ENCODE data around the gene HMGCS1. TPM values are rescaled to one million over a fixed set of nuclear protein-coding genes. Genes with fewer than 3 reads are reported as not detected.
A peak's percentile ranks its signal among the peaks of the same experiment; 100 is the strongest.

HMGCS1 gene
- total and polyA plus RNA-seq, 2 of the 13 experiments (the other 11 are each of a cell fraction or from before 2014, with no cell fraction given): 56.8 to 318 TPM

DNA sequence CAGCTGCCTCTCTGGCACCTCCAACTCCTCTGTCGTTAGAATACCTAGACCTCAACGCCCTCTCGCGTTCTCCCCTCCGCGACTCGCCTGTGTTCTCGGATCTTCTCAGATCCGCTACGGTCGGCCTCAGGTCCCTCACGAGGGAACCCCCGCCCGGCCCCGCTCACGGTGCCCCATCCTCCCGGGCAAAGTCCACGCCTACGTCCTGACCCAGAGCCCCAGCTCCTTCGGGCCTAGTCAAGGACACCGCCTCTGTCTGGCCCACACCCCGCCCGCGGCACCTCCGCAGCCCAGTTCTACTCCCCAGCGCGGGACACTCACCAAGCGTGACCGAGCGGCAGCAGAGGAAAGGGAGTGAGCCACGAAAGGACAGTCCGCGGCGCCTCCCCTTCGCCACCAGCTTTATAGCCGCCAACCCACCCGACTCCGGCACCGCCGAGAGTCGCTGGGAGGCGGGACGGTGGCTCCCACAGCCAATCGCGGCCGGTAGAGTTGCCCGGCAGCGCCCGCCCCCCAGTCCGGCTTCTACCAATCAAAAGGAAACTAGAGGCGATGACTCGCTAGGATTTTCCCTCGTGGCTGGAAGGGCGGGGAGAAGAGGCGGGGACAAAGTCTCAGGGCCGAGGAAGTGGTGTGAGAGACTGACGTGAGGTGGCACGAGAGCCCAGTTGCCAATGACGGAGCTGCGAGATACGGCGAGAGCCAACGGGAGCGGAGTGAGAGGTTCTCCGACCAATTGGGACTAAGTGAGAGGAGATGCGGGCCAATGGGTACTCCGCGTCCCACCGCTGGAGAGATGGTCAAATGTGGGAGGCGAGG lies at the start of gene HMGCS1 (continued):
- TF ChIP-seq, protein P1, sequence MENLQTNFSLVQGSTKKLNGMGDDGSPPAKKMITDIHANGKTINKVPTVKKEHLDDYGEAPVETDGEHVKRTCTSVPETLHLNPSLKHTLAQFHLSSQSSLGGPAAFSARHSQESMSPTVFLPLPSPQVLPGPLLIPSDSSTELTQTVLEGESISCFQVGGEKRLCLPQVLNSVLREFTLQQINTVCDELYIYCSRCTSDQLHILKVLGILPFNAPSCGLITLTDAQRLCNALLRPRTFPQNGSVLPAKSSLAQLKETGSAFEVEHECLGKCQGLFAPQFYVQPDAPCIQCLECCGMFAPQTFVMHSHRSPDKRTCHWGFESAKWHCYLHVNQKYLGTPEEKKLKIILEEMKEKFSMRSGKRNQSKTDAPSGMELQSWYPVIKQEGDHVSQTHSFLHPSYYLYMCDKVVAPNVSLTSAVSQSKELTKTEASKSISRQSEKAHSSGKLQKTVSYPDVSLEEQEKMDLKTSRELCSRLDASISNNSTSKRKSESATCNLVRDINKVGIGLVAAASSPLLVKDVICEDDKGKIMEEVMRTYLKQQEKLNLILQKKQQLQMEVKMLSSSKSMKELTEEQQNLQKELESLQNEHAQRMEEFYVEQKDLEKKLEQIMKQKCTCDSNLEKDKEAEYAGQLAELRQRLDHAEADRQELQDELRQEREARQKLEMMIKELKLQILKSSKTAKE (CRISPR knock-in tag; IDR thresholded peaks at IDR 0.05; ENCODE audit: borderline replicate concordance): no peak
- TF ChIP-seq TOPORS (CRISPR knock-in tag; IDR thresholded peaks at IDR 0.05) (peak; percentile 98), KDM3A (CRISPR knock-in tag; IDR thresholded peaks at IDR 0.05; ENCODE audit: low read depth) (peak; percentile 65; the same call in 1 of the 2 replicates), ZSCAN29 (CRISPR knock-in tag; conservative IDR thresholded peaks at IDR 0.05) (no peak), NCOA5 (CRISPR knock-in tag; IDR thresholded peaks at IDR 0.05) (no peak), ZNF234 (CRISPR knock-in tag; conservative IDR thresholded peaks at IDR 0.05) (0 out of 2 replicates have a peak, but pooled peaks have one; percentile 63), GLI4 (CRISPR knock-in tag; IDR thresholded peaks at IDR 0.05; ENCODE audit: borderline replicate concordance) (no peak), ZNF260 (CRISPR knock-in tag; IDR thresholded peaks at IDR 0.05; ENCODE audit: borderline replicate concordance, low read depth) (no peak), HMG20B (CRISPR knock-in tag; conservative IDR thresholded peaks at IDR 0.05) (no peak), ZSCAN20 (CRISPR knock-in tag; IDR thresholded peaks at IDR 0.05; ENCODE audit: borderline replicate concordance) (no peak), KLF9 (CRISPR knock-in tag; IDR thresholded peaks at IDR 0.05; ENCODE audit: low read depth) (no peak), SAP130 (CRISPR knock-in tag; IDR thresholded peaks at IDR 0.05; ENCODE audit: low read depth) (peak; percentile 87), ZNF674 (CRISPR knock-in tag; IDR thresholded peaks at IDR 0.05; ENCODE audit: low read depth) (peak; percentile 36; the same call in 1 of the 2 replicates), ATF3 (CRISPR knock-in tag; IDR thresholded peaks at IDR 0.05) (peak; percentile 56; the same call in 1 of the 2 replicates), ZNF367 (CRISPR knock-in tag; IDR thresholded peaks at IDR 0.05; ENCODE audit: borderline replicate concordance) (no peak), KLF13 (CRISPR knock-in tag; IDR thresholded peaks at IDR 0.05) (0 out of 2 replicates have a peak, but pooled peaks have one; percentile 86), ZBTB39 (CRISPR knock-in tag; IDR thresholded peaks at IDR 0.05) (no peak), SOX6 (IDR thresholded peaks at IDR 0.05) (no peak), SOX6 (CRISPR knock-in tag; IDR thresholded peaks at IDR 0.05) (peak; percentile 33), ZNF350 (CRISPR knock-in tag; IDR thresholded peaks at IDR 0.05; ENCODE audit: borderline replicate concordance, low read depth) (peak; percentile 96), ZFY (CRISPR knock-in tag; IDR thresholded peaks at IDR 0.05) (peak; percentile 97)
- TF ChIP-seq, protein P2, sequence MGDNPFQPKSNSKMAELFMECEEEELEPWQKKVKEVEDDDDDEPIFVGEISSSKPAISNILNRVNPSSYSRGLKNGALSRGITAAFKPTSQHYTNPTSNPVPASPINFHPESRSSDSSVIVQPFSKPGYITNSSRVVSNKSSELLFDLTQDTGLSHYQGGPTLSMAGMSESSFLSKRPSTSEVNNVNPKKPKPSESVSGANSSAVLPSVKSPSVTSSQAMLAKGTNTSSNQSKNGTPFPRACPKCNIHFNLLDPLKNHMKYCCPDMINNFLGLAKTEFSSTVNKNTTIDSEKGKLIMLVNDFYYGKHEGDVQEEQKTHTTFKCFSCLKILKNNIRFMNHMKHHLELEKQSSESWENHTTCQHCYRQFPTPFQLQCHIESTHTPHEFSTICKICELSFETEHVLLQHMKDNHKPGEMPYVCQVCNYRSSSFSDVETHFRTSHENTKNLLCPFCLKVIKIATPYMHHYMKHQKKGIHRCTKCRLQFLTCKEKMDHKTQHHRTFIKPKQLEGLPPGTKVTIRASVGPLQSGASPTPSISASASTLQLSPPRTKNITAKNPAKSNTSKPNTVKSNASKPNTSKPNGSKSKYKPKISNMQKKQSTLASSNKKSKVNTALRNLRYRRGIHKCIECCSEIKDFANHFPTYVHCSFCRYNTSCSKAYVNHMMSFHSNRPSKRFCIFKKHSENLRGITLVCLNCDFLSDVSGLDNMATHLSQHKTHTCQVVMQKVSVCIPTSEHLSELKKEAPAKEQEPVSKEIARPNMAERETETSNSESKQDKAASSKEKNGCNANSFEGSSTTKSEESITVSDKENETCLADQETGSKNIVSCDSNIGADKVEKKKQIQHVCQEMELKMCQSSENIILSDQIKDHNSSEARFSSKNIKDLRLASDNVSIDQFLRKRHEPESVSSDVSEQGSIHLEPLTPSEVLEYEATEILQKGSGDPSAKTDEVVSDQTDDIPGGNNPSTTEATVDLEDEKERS (CRISPR knock-in tag; IDR thresholded peaks at IDR 0.05): no peak; the same call in 1 of the 2 replicates
